ENCODE results near the gene RAB27B.

GRCh38 chr18:54882318-54882717 is 54.0 kb downstream of the RAB27B start:
- TF ChIP-seq ETV6 (CRISPR knock-in tag; IDR thresholded peaks at IDR 0.05) (no peak), CTCF (IDR thresholded peaks at IDR 0.05) (no peak), ESRRA (CRISPR knock-in tag; IDR thresholded peaks at IDR 0.05; ENCODE audit: borderline replicate concordance) (no peak), ATF2 (CRISPR knock-in tag; IDR thresholded peaks at IDR 0.05; ENCODE audit: borderline replicate concordance, low read depth) (no peak), CREM (CRISPR knock-in tag; IDR thresholded peaks at IDR 0.05) (no peak), ELF4 (CRISPR knock-in tag; IDR thresholded peaks at IDR 0.05; ENCODE audit: low read depth) (no peak), ZBTB21 (CRISPR knock-in tag; IDR thresholded peaks at IDR 0.05; ENCODE audit: borderline replicate concordance) (no peak), OVOL2 (CRISPR knock-in tag; IDR thresholded peaks at IDR 0.05; ENCODE audit: borderline replicate concordance) (no peak), MAX (CRISPR knock-in tag; IDR thresholded peaks at IDR 0.05) (no peak), KAT7 (CRISPR knock-in tag; IDR thresholded peaks at IDR 0.05; ENCODE audit: borderline replicate concordance) (no peak), SP1 (CRISPR knock-in tag; conservative IDR thresholded peaks at IDR 0.05) (no peak)
- TF ChIP-seq, protein P1, sequence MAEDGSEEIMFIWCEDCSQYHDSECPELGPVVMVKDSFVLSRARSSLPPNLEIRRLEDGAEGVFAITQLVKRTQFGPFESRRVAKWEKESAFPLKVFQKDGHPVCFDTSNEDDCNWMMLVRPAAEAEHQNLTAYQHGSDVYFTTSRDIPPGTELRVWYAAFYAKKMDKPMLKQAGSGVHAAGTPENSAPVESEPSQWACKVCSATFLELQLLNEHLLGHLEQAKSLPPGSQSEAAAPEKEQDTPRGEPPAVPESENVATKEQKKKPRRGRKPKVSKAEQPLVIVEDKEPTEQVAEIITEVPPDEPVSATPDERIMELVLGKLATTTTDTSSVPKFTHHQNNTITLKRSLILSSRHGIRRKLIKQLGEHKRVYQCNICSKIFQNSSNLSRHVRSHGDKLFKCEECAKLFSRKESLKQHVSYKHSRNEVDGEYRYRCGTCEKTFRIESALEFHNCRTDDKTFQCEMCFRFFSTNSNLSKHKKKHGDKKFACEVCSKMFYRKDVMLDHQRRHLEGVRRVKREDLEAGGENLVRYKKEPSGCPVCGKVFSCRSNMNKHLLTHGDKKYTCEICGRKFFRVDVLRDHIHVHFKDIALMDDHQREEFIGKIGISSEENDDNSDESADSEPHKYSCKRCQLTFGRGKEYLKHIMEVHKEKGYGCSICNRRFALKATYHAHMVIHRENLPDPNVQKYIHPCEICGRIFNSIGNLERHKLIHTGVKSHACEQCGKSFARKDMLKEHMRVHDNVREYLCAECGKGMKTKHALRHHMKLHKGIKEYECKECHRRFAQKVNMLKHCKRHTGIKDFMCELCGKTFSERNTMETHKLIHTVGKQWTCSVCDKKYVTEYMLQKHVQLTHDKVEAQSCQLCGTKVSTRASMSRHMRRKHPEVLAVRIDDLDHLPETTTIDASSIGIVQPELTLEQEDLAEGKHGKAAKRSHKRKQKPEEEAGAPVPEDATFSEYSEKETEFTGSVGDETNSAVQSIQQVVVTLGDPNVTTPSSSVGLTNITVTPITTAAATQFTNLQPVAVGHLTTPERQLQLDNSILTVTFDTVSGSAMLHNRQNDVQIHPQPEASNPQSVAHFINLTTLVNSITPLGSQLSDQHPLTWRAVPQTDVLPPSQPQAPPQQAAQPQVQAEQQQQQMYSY (CRISPR knock-in tag; IDR thresholded peaks at IDR 0.05) = no peak
- TF ChIP-seq, protein P2, sequence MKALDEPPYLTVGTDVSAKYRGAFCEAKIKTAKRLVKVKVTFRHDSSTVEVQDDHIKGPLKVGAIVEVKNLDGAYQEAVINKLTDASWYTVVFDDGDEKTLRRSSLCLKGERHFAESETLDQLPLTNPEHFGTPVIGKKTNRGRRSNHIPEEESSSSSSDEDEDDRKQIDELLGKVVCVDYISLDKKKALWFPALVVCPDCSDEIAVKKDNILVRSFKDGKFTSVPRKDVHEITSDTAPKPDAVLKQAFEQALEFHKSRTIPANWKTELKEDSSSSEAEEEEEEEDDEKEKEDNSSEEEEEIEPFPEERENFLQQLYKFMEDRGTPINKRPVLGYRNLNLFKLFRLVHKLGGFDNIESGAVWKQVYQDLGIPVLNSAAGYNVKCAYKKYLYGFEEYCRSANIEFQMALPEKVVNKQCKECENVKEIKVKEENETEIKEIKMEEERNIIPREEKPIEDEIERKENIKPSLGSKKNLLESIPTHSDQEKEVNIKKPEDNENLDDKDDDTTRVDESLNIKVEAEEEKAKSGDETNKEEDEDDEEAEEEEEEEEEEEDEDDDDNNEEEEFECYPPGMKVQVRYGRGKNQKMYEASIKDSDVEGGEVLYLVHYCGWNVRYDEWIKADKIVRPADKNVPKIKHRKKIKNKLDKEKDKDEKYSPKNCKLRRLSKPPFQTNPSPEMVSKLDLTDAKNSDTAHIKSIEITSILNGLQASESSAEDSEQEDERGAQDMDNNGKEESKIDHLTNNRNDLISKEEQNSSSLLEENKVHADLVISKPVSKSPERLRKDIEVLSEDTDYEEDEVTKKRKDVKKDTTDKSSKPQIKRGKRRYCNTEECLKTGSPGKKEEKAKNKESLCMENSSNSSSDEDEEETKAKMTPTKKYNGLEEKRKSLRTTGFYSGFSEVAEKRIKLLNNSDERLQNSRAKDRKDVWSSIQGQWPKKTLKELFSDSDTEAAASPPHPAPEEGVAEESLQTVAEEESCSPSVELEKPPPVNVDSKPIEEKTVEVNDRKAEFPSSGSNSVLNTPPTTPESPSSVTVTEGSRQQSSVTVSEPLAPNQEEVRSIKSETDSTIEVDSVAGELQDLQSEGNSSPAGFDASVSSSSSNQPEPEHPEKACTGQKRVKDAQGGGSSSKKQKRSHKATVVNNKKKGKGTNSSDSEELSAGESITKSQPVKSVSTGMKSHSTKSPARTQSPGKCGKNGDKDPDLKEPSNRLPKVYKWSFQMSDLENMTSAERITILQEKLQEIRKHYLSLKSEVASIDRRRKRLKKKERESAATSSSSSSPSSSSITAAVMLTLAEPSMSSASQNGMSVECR (CRISPR knock-in tag; IDR thresholded peaks at IDR 0.05; ENCODE audit: borderline replicate concordance) = no peak

Data from WTC11 (cell line).